ENCODE results near the gene NR1H4.
"Not testable (repeated sequence)": the region's sequence is repeated elsewhere in the genome, so short reads cannot be mapped to it uniquely, and the experiment has no call there.

NR1H4 gene

DNA sequence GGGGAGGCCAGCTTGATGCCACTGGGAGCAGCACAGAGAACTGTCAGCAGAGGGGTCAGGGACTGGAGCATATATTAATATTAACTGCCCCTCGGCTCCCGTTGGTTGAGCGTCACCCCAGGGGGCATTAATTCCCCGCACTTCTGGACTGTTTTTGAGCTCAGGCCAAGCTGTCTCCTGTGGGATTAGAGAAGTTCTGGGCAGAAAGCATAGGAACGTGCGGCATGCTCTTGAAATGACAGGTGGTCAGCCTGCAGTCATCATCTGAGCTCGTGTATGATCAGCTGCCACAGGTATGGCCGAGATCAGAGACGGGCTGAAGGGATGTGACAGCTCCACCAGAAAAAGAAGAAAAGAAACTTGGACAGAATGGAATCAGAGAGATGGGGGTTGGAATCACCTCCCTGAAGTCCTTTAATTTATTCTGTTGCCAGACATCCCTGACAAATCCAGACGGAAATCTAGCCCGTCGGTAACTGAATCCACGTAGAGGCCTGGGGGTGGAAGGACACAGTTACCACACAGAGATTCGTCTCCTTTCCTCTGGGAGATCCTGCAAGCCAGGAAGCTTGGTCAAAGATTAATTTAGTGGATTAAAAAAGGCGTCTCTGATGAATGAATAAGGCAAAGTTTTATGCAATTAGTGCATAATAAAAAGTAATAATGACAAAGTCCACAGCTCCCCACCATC lies 23.6 kb downstream of the NR1H4 start:
- DNase-seq (ENCODE audit: low spot score), result no peak
- H3K27ac ChIP-seq, result no peak overlapping the region
- TF ChIP-seq, protein P1, sequence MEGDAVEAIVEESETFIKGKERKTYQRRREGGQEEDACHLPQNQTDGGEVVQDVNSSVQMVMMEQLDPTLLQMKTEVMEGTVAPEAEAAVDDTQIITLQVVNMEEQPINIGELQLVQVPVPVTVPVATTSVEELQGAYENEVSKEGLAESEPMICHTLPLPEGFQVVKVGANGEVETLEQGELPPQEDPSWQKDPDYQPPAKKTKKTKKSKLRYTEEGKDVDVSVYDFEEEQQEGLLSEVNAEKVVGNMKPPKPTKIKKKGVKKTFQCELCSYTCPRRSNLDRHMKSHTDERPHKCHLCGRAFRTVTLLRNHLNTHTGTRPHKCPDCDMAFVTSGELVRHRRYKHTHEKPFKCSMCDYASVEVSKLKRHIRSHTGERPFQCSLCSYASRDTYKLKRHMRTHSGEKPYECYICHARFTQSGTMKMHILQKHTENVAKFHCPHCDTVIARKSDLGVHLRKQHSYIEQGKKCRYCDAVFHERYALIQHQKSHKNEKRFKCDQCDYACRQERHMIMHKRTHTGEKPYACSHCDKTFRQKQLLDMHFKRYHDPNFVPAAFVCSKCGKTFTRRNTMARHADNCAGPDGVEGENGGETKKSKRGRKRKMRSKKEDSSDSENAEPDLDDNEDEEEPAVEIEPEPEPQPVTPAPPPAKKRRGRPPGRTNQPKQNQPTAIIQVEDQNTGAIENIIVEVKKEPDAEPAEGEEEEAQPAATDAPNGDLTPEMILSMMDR (conservative IDR thresholded peaks at IDR 0.05; ENCODE audit: low read depth), result no peak
- ChIA-PET CTCF (no interaction called here), POLR2A (ENCODE audit: low non-redundant PET) (no interaction called here)

DNA sequence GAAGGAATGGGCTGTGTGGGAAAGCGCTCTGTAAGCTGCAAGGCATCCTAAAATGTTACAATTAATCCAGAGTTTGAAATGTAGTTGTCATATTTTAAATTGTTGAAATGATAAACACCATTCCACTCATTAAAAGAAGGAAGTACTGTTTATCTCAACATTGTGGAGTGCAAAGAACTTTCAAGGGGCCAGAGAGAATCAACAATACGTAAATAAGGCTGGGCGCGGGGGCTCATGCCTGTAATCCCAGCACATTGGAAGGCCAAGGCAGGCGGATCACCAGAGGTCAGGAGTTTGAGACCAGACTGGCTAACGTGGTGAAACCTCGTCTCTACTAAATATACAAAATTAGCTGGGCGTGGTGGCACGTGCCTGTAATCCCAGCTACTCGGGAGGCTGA lies 24.5 kb downstream of the NR1H4 start:
- TF ChIP-seq, protein P1 (conservative IDR thresholded peaks at IDR 0.05; ENCODE audit: low read depth), result no peak
- DNase-seq (ENCODE audit: low spot score), result no peak
- ChIA-PET CTCF (no interaction called here), POLR2A (ENCODE audit: low non-redundant PET) (no interaction called here)
- H3K27ac ChIP-seq, result no peak overlapping the region

DNA sequence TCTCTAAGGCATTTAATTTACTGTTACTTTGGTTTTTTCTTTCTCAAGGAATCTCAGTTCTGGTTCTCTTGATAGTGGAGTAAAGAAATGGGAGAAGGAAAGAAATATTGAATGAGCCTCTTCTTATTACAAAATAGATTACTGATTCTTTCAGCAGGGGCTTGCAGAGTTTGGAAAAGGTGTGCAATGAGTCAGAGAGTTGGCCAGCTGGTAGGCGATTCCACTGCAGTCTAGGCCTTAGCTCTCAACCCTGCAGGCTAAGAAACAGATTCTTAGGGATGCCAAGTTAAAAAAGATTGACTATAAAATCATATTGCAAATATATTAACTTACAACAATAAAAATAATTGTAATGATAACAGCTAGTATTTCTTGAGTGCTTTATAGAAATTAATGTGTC lies 25.8 kb downstream of the NR1H4 start:
- H3K27ac ChIP-seq, result no peak overlapping the region
- DNase-seq (ENCODE audit: low spot score), result no peak
- TF ChIP-seq, protein P1 (conservative IDR thresholded peaks at IDR 0.05; ENCODE audit: low read depth), result no peak
- ChIA-PET CTCF (no interaction called here), POLR2A (ENCODE audit: low non-redundant PET) (no interaction called here)

DNA sequence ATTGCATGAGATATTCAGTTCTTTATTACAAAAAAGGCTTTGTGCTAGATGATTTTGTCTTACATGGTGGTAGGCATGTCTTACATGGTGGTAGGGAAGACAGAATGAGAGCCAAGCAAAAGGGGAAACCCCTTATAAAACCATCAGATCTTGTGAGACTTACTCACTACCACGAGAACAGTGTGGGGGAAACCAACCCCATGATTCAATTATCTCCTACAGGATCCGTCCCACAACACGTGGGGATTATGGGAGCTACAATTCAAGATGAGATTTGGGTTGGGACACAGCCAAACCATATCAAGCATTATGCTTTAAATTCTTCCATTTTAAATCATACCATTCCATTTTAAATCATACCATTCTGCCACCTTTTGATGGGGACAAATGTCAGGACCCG lies 29.1 kb downstream of the NR1H4 start:
- DNase-seq (ENCODE audit: low spot score); CTCF ChIA-PET; POLR2A ChIA-PET (ENCODE audit: low non-redundant PET); H3K27ac ChIP-seq: not testable (repeated sequence)

DNA sequence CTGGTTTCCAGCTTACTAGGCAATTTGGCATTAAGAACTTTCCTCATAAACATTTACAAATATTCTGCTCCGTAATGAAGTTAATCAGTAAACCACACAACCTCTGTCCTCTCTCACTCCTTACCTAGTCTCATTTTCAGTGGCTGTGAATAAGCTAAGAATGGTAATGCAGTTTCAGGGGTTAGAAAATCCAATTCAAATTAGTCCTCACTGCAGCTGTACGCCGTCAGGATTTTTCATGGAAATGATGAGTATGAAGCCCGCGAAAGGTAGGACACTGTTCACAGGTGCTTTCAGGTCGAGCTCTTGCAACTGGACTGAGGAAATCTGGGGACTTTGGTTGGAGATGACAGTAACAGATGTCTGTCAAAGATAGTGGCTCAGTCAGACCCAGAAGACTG lies 29.6 kb downstream of the NR1H4 start:
- no peak for DNase-seq (ENCODE audit: low spot score)
- ChIA-PET POLR2A (ENCODE audit: low non-redundant PET) (no interaction called here), CTCF (interaction anchor here (0.6 kb wide), 1 partner anchor 302 kb away, joined by 3 read pairs; no protein-coding TSS in a partner anchor)
- H3K27ac ChIP-seq, result no peak overlapping the region
- TF ChIP-seq, protein P1 (conservative IDR thresholded peaks at IDR 0.05; ENCODE audit: low read depth), result no peak

DNA sequence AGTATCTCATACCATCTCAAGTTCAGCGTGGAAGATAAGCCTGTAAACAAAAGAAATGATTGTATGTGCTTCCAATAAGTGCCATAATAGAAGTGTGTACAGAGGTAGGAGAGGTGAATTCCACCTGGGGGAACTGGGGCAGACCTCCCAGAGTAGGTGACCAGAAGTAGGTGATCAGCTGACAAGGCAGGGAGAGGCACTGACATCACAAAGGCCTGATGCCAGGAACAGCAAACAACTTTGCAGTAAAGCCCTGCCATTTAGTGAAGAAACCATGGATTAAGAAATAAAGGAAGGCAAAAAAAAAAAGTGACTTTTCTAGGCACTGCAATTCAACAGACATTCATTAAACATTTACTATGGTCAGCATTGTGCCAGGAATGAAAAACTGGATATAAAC lies 31.1 kb downstream of the NR1H4 start:
- no peak overlapping the region for H3K27ac ChIP-seq
- no peak for DNase-seq (ENCODE audit: low spot score)
- TF ChIP-seq, protein P1 (conservative IDR thresholded peaks at IDR 0.05; ENCODE audit: low read depth), result no peak
- POLR2A ChIA-PET (ENCODE audit: low non-redundant PET), result no interaction called here
- CTCF ChIA-PET, result no interaction called here

DNA sequence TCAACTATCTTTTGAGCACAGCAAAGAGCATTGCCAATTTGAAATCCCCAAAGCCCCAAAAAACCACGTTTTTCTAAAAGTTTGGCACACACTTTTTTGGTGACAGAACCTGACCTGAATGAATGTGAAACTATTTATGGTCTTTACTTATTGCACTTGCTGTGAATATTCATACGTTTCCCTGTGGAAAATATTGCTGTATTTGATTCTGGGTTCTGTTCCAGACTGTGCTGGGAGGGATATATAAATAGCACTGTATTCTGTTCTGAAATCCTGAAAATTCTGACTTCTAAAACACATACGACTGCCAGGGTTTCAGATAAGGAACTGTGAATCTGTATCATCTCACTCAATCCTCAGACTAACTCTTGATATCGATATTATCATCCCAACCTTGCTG lies 35.1 kb downstream of the NR1H4 start:
- TF ChIP-seq, protein P1 (conservative IDR thresholded peaks at IDR 0.05; ENCODE audit: low read depth), result no peak
- no peak overlapping the region for H3K27ac ChIP-seq
- CTCF ChIA-PET, result no interaction called here
- POLR2A ChIA-PET (ENCODE audit: low non-redundant PET), result no interaction called here
- DNase-seq (ENCODE audit: low spot score), result no peak

Measured in RWPE1 (cell line).